ENCODE results near the gene PID1.

Gene PID1

GRCh38 chr2:229022652-229023051, 248.4 kb downstream of the PID1 start:
- H3K27me3 ChIP-seq (ENCODE audit: insufficient read depth, poor library complexity, severe bottlenecking), result no peaks in the 10 kb centered on the region
- no peak overlapping the region for H3K4me3 ChIP-seq (replicated peaks; ENCODE audit: insufficient read depth, low read length)
- no peak for TF ChIP-seq REST (IDR thresholded peaks at IDR 0.05; ENCODE audit: insufficient replicate concordance, low read depth)
- no peak for TF ChIP-seq POLR2AphosphoS5 (IDR thresholded peaks at IDR 0.05; ENCODE audit: low read depth)
- TF ChIP-seq CTCF (IDR thresholded peaks at IDR 0.05; ENCODE audit: insufficient read depth, low read length), result no peak
- TF ChIP-seq GABPA (IDR thresholded peaks at IDR 0.05; ENCODE audit: low read depth), result no peak
- TF ChIP-seq SPI1 (IDR thresholded peaks at IDR 0.05; ENCODE audit: borderline replicate concordance, low read depth), result no peak
- no peak for DNase-seq (ENCODE audit: low read depth in 1 of 2, low spot score in 1 of 2)
- no peak overlapping the region for H3K27ac ChIP-seq (replicated peaks)

DNA sequence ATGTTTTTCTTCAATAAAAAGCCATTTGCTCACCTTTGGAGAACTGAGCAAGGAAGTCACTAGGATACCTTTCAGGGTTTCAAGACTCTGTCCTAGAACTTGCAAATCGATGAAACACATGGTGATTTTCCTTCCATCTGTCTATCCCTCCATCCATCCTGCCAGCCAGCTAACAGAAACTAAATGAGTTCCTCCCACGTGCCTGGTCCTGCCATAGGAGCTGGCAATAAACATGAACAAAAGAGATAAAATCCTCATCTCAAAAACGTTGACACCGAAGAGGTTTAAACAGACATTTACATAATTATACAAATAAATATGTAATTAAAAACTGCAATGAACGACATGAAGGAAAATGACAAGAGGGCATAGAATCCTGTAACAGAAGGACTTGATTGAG, 249.0 kb downstream of the PID1 start:
- no peak for DNase-seq (ENCODE audit: low read depth in 1 of 2, low spot score in 1 of 2)
- no peak overlapping the region for H3K4me3 ChIP-seq (replicated peaks; ENCODE audit: insufficient read depth, low read length)
- no peaks in the 10 kb centered on the region for H3K27me3 ChIP-seq (ENCODE audit: insufficient read depth, poor library complexity, severe bottlenecking)
- H3K27ac ChIP-seq (replicated peaks), result no peak overlapping the region
- TF ChIP-seq GABPA (IDR thresholded peaks at IDR 0.05; ENCODE audit: low read depth), result no peak
- TF ChIP-seq SPI1 (IDR thresholded peaks at IDR 0.05; ENCODE audit: borderline replicate concordance, low read depth), result no peak
- TF ChIP-seq CTCF (IDR thresholded peaks at IDR 0.05; ENCODE audit: insufficient read depth, low read length), result no peak
- TF ChIP-seq POLR2AphosphoS5 (IDR thresholded peaks at IDR 0.05; ENCODE audit: low read depth), result no peak
- TF ChIP-seq REST (IDR thresholded peaks at IDR 0.05; ENCODE audit: insufficient replicate concordance, low read depth), result no peak

- no peak for DNase-seq (ENCODE audit: low read depth in 1 of 2, low spot score in 1 of 2)
- no peaks in the 10 kb centered on the region for H3K27me3 ChIP-seq (ENCODE audit: insufficient read depth, poor library complexity, severe bottlenecking)
- H3K27ac ChIP-seq (replicated peaks), result no peak overlapping the region
- no peak overlapping the region for H3K4me3 ChIP-seq (replicated peaks; ENCODE audit: insufficient read depth, low read length)
- TF ChIP-seq CTCF (IDR thresholded peaks at IDR 0.05; ENCODE audit: insufficient read depth, low read length), result no peak
- no peak for TF ChIP-seq SPI1 (IDR thresholded peaks at IDR 0.05; ENCODE audit: borderline replicate concordance, low read depth)
- no peak for TF ChIP-seq GABPA (IDR thresholded peaks at IDR 0.05; ENCODE audit: low read depth)
- TF ChIP-seq POLR2AphosphoS5 (IDR thresholded peaks at IDR 0.05; ENCODE audit: low read depth), result no peak
- no peak for TF ChIP-seq REST (IDR thresholded peaks at IDR 0.05; ENCODE audit: insufficient replicate concordance, low read depth)
Observed at GRCh38 chr2:229009816-229010215, 261.3 kb downstream of the PID1 start.
